NCI-H2107 treated with DMSO at 0.1 percent for 48 hours (cell line): ENCODE results near the gene MED15.
"Not testable (repeated sequence)": the region's sequence is repeated elsewhere in the genome, so short reads cannot be mapped to it uniquely, and the experiment has no call there.

Experiments used
- DNase-seq: peaks from one replicate; lab custom pipeline; 2025; ENCODE audit not compliant: unreplicated experiment; lab: John Stamatoyannopoulos, UW

MED15 gene

DNA sequence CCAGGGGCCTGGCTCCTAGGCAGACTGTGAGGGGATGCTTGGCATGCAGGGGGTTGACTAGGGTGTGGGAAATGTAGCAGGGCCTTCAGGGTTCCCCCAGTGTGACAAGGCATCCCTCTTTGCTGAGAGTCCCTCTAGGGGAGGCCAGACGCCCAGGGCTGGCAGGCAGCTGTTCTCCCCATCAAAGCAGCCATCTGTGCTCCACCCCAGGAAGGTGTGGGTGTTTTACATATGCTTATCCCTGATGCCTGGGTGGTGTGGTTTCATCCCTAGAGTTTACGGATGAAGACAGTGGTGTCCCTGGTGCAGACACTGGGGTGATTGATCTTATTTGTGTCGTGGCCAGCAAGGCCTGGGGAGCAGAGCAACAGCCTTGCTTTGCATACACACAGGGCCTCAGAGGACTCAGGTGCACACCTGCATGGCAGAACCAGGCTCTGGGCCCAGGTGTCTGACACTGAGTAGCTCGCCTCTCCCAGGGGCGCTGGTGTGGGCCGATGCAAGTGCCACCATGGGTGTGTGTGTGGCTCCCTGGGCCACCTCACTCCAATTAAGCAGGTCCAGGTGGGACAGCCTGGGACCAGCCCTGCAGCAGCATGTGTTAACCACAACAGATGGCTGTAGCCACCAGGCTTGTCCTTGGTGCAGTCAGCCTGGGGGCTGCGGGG lies 74.2 kb downstream of the MED15 start:
- DNase-seq = no peak

DNA sequence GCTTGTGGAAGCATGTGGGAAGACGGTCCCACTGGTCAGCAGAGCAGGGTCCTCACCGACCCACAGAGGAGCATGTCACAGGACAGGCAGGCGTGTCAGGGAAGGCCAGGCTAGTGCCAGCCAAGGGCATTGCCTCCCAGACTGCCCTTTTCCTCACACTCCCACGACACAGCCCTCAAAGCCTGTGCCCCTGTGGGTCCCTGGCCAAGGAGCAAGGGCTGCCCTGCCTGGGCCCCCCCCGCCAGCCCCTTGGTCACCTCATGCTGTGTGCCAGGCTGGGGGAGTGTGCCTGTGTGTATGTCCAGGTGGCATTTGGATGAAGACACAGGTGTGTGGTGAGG lies 74.7 kb downstream of the MED15 start:
- DNase-seq = no peak

DNA sequence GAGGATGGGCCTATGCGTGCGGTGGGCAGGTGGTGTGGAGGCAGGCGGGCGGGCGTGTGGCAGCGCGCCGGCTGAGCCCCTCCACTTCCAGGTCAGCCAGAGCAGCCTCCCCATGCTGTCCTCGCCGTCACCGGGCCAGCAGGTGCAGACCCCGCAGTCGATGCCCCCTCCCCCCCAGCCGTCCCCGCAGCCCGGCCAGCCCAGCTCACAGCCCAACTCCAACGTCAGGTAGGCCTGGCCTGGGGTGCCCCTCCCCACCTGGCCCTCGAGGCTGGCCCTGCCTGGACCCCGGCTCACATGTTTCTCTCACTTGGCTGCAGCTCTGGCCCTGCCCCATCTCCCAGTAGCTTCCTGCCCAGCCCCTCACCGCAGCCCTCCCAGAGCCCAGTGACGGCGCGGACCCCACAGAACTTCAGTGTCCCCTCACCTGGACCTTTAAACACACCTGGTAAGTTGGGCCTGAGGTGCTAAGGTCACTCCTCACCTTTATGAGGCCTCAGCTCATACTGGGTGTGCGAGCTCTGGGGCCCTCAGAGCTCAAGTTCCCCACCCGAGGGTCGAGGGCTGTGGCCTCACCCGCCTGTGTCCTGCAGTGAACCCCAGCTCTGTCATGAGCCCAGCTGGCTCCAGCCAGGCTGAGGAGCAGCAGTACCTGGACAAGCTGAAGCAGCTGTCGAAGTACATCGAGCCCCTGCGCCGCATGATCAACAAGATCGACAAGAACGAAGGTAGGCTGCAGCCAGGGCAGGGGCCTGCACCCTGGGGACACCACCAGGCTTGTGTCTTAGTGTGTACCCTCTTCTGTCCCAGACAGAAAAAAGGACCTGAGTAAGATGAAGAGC lies 75.3 kb downstream of the MED15 start:
- no peak for DNase-seq

DNA sequence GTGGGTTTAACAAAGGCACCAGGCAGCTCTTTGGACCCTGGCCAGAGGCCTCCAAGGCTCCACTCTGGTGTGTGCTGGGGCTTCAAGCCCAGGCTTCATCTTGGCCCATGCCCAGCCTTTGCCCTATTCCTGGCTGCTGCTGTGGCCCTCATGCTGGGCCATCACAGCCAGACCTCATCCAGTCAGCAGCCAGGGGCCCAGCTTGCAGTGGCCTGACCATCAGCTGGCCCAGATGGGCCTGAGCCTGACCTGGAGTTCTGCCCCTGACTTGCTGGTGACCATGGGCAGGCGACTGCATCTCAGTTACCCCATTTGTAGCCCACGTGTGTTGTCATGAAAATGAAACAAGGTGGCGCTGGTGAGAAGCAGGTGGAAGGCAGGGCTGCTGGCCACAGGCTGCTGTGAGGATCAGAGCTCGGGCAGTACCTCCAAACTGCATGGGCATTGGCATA lies 76.1 kb downstream of the MED15 start:
- DNase-seq = no peak

DNA sequence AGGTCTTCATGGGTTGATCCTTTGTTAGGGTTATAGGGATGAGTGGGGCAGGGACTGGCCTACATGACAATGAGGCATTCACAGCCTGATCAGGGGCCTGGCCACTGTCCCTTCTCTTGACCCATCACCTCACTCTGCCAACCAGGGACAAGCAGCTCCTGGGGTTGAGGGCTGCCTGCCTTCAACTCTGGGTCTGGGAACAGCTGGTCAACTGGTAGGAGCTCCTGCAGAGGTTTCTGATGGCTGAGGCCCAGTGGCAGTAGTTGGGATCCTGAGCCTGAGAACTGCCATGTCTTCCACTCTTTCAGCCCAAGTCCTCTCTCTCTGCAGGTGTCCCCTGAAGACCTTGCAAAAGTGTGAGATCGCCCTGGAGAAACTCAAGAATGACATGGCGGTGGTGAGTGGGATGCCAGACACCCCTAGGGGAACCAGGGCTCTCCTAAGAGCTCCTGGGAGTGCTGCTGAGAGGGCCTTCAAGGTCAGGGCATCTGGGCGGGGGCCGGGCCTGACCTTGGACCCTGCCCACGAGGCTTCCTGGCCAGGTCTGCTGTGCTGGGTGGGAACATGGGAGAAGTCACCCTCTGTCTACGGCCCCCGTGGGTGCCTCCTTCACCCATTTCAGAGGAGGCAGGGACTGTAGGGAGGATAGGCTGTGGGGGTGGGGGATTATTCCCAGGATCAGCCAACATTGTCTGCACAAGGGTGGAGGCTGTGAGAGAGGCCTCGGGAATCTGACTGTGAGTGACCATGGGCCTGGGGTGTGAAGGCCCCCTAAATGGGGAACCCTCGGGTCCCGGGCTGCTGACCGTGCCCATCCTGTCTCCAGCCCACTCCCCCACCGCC lies 76.8 kb downstream of the MED15 start:
- no peak for DNase-seq

DNA sequence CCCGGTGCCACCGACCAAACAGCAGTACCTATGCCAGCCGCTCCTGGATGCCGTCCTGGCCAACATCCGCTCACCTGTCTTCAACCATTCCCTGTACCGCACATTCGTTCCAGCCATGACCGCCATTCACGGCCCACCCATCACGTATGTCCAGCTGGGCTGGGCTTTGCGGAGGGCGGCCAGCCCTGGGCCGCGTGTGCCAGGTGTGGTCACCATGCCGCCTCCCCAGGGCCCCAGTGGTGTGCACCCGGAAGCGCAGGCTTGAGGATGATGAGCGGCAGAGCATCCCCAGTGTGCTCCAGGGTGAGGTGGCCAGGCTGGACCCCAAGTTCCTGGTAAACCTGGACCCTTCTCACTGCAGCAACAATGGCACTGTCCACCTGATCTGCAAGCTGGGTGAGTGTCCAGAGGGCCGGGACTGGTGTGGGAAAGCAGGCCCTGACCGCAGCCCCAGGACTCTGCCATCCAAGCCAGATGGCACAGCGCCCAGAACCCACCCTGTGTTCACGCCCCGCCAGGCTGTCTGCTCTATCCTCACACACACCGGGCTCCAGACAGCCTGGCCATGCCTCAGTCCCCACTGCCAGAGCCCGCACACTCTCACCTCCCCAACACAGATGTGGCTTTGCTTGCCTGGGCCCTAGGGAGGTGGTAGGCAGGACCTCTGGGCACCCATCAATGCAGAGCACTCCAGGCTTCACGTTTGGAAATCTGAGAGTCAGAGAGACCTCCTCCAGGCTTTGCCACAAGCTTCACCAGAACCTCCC lies 77.6 kb downstream of the MED15 start:
- no peak for DNase-seq

DNA sequence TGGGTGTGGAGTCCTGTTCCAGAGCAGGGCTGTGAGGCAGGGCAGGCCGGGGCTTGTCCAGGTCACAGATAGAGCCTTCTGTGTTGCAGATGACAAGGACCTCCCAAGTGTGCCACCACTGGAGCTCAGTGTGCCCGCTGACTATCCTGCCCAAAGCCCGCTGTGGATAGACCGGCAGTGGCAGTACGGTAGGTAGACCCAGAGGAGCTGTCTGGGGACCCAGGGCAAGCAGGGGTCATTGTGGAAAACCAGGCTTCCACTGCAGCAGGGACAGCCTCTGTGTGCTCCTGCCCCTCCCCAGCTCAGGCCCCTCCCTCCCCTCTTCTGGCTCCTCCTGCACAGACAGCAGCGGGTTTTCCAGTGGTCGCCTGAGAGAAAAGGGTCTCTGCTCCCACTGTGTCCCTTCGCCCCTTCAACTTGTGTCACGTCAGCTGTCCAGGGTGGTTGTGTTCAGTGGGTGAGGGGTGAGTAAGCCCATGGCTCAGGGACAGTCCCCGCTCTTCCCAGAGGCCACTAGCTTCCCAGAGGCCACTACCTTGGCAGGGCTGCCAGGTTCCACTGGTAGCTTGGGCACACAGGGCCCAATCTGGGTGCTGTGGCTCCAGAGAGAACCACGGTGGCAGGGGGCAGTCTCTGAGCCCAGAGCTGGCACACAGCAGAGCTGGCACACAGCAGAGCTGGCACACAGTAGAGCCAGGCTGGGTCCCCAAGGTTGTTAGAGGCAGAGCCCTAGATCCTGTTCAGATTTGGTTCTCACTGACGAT lies 78.4 kb downstream of the MED15 start:
- DNase-seq = no peak

DNA sequence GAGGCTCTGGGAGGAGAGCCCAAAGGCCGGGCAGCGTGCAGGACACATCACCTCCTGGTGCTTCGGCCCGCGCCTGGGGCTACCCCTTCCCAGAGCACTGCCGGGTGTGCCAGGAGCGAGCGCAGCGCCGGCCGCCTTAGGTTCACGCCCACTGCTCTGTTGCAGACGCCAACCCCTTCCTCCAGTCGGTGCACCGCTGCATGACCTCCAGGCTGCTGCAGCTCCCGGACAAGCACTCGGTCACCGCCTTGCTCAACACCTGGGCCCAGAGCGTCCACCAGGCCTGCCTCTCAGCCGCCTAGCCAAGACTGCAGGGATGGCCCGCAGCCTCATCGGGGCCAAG lies 79.0 kb downstream of the MED15 start:
- no peak for DNase-seq

DNA sequence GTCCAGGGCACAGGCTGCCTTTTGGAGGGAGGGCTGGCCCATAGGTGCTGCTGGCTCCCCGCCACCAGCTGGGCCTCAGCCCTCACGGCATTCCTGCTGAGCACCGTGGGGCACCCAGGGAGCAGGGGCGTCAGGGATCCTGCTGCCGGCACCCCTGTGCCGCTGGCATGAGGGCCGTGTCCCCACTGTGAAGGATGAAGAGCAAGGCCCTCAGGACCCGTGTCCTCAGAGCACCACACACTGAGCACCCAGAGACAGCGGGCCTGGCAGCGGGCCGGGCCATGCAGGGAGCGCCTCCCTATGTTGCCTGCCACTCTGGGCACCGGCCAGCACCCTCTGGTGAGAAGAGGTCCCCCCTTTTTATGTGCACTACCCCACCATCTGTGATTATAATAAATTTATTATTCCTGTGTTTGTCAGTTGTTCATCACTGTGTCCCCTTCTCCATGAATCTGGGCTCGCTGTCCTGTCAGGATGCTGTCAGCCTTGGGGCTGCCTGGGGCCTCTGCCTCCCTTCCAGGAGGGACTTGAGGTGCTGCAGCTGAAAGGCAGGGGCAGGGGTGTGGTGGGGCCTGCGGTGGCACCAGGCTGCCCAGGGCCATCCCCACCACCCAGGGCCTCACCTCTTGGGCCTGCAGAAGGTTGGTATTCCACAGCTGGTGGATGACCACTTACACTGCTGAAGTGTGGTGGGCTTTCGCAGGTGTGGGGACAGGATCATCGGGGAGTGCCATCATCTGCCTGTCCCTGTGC lies 80.0 kb downstream of the MED15 start:
- DNase-seq = no peak

DNA sequence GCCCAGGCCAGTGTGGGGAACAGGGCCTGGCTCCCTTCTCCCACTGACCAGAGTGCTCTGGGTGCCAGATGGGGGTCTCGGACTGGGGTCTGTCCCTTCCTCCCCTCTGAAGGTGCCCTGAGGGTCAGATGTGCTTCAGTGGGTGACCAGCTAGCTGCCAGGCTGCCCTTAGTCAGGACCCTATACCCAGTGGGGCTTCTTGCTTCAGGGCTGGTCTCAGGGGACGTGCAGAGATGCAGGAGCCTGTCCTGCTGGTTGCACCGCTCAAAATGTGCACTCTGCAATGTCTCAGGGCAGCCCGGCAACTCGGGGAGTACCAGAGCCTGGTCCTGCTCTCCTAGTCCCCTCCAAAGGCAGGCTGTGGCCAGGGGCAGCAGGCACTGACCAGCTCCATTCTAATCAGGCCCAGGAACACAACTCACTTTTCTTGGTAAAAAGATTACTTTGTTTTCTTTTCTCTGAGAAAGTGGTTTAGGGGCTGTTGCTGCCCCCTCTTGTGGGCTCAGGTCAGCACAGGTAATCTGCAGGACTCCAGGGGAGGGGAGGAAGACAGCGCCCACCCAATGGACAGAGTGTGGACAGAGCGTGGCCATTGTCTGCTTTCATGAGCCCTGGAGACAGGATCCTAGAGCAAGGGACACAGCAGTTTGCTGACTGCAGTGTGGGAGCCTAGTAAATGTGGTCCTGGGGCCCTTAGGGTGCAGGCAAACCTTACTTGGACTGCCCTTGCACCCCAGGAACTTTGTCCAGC lies 80.9 kb downstream of the MED15 start:
- DNase-seq = no peak

DNA sequence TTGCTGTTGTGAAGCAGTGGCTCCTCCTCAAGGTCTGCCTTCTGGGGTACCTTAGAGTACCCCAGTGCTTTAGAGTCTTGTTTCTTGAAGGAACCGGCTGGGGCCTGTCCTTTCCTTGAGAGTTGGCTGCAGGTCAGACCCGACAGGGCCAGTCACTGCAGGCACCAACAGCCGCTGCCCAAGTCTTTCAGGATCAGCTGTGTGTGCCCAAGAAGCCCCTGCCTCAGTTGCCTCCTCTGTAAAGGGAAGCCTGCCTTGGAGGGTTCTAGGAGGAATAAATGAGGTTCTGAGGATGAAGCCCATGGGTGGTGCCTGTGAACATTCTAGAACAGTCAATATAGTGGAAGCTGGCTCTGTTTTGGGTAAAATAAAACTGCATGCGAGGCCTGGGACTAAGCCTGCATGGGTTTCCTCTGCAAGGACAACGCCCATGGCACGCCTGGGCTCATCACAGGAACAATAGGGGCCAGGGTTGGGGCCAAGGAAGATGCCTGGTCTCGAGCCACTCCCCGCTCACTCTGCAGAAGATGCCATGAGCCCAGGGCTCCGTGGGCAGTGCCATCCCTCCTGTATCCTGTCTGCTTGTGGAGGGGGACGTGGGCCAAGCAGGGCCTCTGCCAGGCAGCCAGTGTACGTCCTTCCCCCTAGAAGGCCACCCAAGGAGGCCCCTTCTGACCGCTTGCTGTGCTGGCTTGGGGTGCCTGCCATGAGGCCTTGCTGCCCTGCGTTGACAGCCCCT lies 81.6 kb downstream of the MED15 start:
- DNase-seq = no peak

DNA sequence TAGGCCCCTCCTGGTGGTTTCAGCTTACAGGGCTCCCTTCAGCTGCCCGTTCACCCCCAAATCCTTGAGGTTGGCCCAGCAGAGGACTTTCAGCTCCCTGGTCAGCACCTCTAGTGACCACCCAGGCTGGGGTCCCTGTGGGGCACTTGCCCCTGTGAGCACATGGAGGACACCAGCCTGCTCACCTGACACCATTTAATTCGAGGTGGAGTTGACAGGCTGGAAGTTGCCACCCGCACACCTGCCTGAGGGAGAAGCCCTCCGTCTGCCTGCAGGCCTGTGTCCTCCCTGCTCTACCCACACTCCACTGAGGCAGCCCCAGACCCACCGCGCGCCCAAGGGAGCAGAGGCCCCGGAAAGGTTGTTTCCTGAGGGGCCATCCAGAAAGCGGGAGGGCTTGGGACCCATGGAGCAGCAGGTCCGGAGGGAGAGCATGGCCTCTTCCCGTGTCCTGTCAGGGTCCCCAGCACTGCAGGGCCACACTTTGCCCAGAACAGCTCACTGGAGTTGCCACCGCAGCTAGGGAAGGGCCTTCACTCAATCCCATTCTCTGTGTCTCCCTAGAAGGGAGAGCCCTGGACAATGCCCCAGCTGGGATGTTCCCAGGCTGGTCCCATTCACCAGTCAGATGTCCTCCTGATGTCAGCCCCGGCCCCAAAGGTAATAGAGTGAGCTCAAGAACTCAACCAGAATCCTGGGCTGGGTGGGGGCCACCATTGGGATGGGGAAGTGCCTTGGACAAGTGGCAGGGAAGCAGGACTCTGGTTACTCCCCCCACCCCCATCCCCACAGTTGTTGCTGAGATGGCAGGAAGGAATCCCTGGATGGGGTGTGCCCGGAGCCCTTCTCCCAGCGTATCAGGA lies 82.4 kb downstream of the MED15 start:
- DNase-seq = no peak

DNA sequence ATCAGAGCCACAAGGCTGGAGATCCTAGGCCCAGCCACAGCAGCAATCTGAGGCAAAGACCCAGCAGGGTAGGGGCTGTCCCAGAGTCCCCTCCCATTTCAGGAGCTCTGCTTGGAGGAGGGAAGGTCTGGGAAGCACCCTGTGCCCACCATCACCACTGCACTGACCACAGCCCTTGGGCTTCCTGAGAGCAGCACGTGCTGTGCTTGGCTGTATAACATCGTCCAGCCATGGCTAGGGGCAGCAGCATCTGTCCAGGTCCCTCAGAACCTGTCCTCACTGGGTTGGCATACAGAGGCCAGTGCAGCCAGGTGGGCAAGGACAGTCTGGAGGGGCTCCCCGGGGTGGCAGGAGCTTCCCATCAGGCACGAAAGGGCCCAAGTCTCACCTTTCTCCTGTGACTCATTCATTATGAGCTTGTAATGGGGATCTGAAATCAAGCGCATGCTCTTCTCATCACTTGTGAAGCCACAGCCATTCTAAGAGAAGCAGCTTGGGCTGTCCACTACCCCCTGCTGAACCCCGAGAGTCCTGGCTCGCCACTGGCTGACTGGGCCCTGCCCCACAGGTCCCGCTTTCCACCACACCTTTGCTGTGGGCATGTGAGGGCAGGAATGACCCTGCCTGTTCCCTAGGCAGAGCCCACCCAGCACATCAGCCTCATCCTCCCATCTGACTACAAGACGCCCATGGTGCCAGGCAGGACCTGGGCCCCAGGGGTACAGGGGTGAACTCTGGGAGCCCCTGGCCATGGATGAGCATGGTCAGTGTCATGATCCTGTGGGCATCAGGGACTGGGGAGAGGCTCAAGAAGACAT lies 83.3 kb downstream of the MED15 start:
- no peak for DNase-seq

DNA sequence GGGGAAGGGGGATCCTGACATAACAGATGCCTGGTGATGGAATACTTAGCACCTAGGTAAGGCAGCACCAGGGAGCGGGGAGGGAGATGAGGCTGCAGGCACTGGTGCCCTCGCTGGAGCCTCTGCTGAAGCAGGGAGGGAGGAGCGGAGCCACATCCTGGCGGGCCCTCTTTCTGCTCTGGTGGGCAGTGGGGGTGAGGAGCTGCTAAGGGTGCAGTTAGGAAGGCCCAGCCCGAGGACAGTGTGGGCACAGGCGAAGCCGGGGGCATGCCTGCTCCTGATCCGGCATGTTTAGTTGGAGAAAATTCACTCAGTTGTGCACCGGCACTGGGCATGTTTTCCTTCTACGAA lies 83.9 kb downstream of the MED15 start:
- DNase-seq = no peak

DNA sequence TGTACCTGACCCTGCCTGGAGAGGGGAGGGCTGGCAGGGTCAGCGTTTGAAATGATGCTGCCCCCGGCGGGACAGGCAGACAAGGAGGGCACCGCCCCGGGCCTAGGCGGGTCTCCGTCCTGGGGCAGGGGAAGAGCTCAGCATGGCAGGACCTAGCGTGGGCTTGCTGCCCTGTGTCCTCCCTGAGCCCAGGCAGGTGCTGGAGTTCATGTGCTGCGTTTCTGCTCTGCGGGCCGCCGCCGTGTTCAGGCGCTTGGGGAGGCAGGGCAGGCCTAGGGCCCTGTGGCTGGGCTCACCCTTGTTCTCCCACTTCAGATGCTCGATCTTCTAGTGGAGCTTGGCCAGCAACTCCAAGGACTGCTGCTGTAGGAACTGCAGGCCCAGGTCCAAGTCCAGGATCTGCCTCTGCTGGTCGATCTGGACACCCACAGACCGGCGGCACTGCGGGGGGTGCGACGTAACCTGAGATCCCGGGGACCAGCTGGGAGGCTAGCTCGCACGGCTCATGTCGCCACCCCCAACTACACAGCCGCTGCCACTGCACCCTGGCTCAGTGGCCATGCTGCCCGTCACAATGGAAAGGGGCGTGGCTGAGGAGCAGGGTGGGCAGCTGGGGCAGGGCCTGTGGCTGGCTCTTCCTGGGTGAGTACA lies 84.4 kb downstream of the MED15 start:
- peak; percentile 59 for DNase-seq

DNA sequence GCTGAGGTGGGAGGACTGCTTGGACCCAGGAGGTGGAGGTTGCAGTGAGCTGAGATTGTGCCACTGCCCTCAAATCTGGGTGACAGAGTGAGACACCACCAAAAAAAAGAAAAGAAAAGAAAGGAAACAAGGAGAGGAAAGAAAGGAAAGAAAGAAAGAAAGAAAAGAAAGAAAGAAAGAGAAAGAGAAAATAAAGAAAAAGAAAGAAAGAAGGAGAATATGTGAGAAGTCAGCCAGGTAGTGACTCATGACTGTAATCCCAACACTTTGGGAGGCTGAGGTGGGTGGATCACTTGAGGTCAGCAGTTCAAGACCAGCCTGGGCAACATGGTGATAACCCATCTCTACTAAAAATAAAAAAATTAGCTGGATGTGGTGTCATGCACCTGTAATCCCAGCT lies 86.6 kb downstream of the MED15 start:
- not testable (repeated sequence) for DNase-seq
